B cell (primary cell): ENCODE measurements around the gene DHRS7B. TPM values are rescaled to one million over a fixed set of nuclear protein-coding genes. Genes with fewer than 3 reads are reported as not detected.

ENCODE experiments used
- ATAC-seq: fragments of 200-7000 bp; cut with Tn5 transposase; one replicate; pipeline ENCODE4 v1.10.0; 2021; ENCODE audit warnings: low read depth, mild to moderate bottlenecking, moderate number of reproducible peaks, moderate library complexity
- CTCF ChIA-PET: fragments of 350-600 bp; sonication (Branson Sonifier 250); formaldehyde crosslinking; loops from one replicate; lab custom pipeline; 2021; ENCODE audit warnings: antibody characterized with exemption, inconsistent platforms; lab: Charles Lee
- POLR2A ChIA-PET: fragments of 350-600 bp; sonication (Branson Sonifier 250); formaldehyde crosslinking; loops from one replicate; lab custom pipeline; 2021; ENCODE audit warnings: antibody characterized with exemption; lab: Charles Lee
- DNase-seq: peaks from one replicate; pipeline ENCODE4 v3.0.0; 2013
- H2AFZ ChIP-seq: 2 replicates; pipeline ENCODE4 v1.6.1; 2012; ENCODE audit warnings: mild to moderate bottlenecking, low read depth, low read length; ENCODE audit not compliant: insufficient read depth, poor library complexity, severe bottlenecking
- H3K27ac ChIP-seq, 2 donors: 1 replicate in 1 of 2; 2 replicates in 1 of 2; pipeline ENCODE4 v1.5.1; 2012 to 2013; ENCODE audit warnings: low read length in 2 of 2, mild to moderate bottlenecking in 2 of 2, moderate library complexity in 1 of 2
- H3K27me3 ChIP-seq, 4 experiments: fragments of 200-600 bp in 1 of 4; sonication (generic) in 1 of 4; replicated peaks in 1 of 4; 1 replicate in 2 of 4; 2 replicates in 2 of 4; pipeline versions ENCODE4 v1.6.1 to v1.7.0; 2013 to 2016; ENCODE audit warnings: low read length in 3 of 4, mild to moderate bottlenecking in 2 of 4, mixed read lengths in 1 of 4, moderate library complexity in 1 of 4; ENCODE audit not compliant: insufficient read depth in 4 of 4, control insufficient read depth in 3 of 4; ENCODE audit errors: control extremely low read depth in 1 of 4
- H3K36me3 ChIP-seq, 2 experiments: replicated peaks in 1 of 2; 1 replicate in 1 of 2; 2 replicates in 1 of 2; pipeline versions ENCODE4 v1.6.1 to v1.7.1; 2013; ENCODE audit warnings: low read length in 1 of 2; ENCODE audit not compliant: insufficient read depth in 2 of 2, control insufficient read depth in 1 of 2; ENCODE audit errors: control extremely low read depth in 1 of 2, extremely low read depth in 1 of 2
- H3K4me1 ChIP-seq, 2 donors: fragments of 200-600 bp in 1 of 2; sonication (generic) in 1 of 2; 1 replicate in 1 of 2; 2 replicates in 1 of 2; pipeline versions ENCODE4 v1.5.1 to v1.6.1; 2013 to 2017; ENCODE audit warnings: low read length in 2 of 2; ENCODE audit not compliant: control insufficient read depth in 2 of 2, insufficient read depth in 2 of 2
- H3K4me2 ChIP-seq: replicated peaks from 2 replicates; pipeline ENCODE3; 2012; ENCODE audit warnings: mild to moderate bottlenecking, low read depth, low read length; ENCODE audit not compliant: poor library complexity, severe bottlenecking
- H3K4me3 ChIP-seq, 5 experiments: fragments of 200-600 bp in 1 of 5; sonication (generic) in 1 of 5; 1 replicate in 3 of 5; 2 replicates in 2 of 5; pipeline versions ENCODE4 v1.5.1 to v1.7.0; 2011 to 2016; ENCODE audit warnings: low read length in 4 of 5, mild to moderate bottlenecking in 4 of 5, low read depth in 2 of 5, control low read depth in 1 of 5, moderate library complexity in 1 of 5; ENCODE audit not compliant: insufficient read depth in 1 of 5; ENCODE audit errors: control extremely low read depth in 1 of 5, extremely low read depth in 1 of 5
- H3K79me2 ChIP-seq: fragments of 200-600 bp; sonication (generic); one replicate; pipeline ENCODE4 v1.6.0; 2016; ENCODE audit warnings: low read length; ENCODE audit not compliant: control insufficient read depth, insufficient read depth
- H3K9ac ChIP-seq: fragments of 200-600 bp; sonication (generic); 2 replicates; pipeline ENCODE4 v1.6.1; 2017; ENCODE audit warnings: mild to moderate bottlenecking, low read length, moderate library complexity
- H3K9me3 ChIP-seq, 3 donors: one replicate each; pipeline versions ENCODE4 v1.6.1 to v1.7.1; 2013; ENCODE audit warnings: low read length in 2 of 3; ENCODE audit not compliant: control insufficient read depth in 2 of 3, insufficient read depth in 1 of 3; ENCODE audit errors: control extremely low read depth in 1 of 3
- H4K20me1 ChIP-seq: 2 replicates; pipeline ENCODE4 v1.6.0; 2012; ENCODE audit warnings: mild to moderate bottlenecking, low read length; ENCODE audit not compliant: insufficient read depth, control insufficient read depth, poor library complexity, severe bottlenecking
- H3K27ac Mint-ChIP-seq: one replicate; pipeline ENCODE4 v1.8.0; 2021; ENCODE audit warnings: mixed read lengths
- H3K27me3 Mint-ChIP-seq: one replicate; pipeline ENCODE4 v1.8.0; 2021; ENCODE audit warnings: mixed read lengths
- H3K4me1 Mint-ChIP-seq: one replicate; pipeline ENCODE4 v1.8.0; 2021; ENCODE audit warnings: mixed read lengths
- H3K4me3 Mint-ChIP-seq: one replicate; pipeline ENCODE4 v1.8.0; 2021; ENCODE audit warnings: mixed read lengths
- H3K9me3 Mint-ChIP-seq: one replicate; pipeline ENCODE4 v1.8.0; 2022; ENCODE audit warnings: mixed read lengths; ENCODE audit not compliant: insufficient read depth
- CTCF ChIP-seq: fragments of 200-600 bp; IDR thresholded peaks from one replicate; pipeline ENCODE4 v1.8.0; 2022; ENCODE audit warnings: antibody characterized with exemption, mild to moderate bottlenecking
- EZH2 ChIP-seq: IDR thresholded peaks from 2 replicates; pipeline ENCODE4 v1.6.1; 2012; ENCODE audit warnings: borderline replicate concordance, low read depth, mild to moderate bottlenecking, moderate library complexity, low read length; ENCODE audit not compliant: insufficient read depth, poor library complexity, severe bottlenecking
- WGBS: methylation state at CpG from one replicate; pipeline ENCODE4 v1.1.5; 2013; ENCODE audit warnings: missing lambda C conversion rate; ENCODE audit not compliant: insufficient coverage; 5-methylcytosine and 5-hydroxymethylcytosine counted together
- intact Hi-C: fragments of 100-400 bp; cut with micrococcal nuclease; formaldehyde crosslinking; loops from one replicate; pipeline ENCODE4 v1.10.0; 2022
- polyA plus RNA-seq: library from polyadenylated mRNA; depleted of rRNA; stranded (reverse); fragments of >200 nt; gene quantifications from 2 replicates; pipeline ENCODE4 v1.2.3, GENCODE V29; 2012
- total RNA-seq, 2 donors: library from RNA; stranded (reverse); fragments of 120-200 nt in 1 of 2; gene quantifications; 1 replicate in 1 of 2; 2 replicates in 1 of 2; pipeline versions ENCODE4 v1.2.3 to v1.2.4, GENCODE V29; 2013 to 2022

DHRS7B gene
- total and polyA plus RNA-seq, 2 donors (not counting 1 experiment from before 2014, with no cell fraction given), result 8.2 to 13.4 TPM

- peak overlapping the region; percentile 97 for H3K9ac ChIP-seq
- no peak for TF ChIP-seq CTCF
- TF ChIP-seq EZH2, result no peak
- Mint-ChIP-seq H3K9me3 (no peaks in the 10 kb centered on the region), H3K4me1 (peaks cover 52% of the 10 kb centered on the region), H3K27me3 (no peaks in the 10 kb centered on the region), H3K4me3 (peak overlapping the region; percentile 93), H3K27ac (no peak overlapping the region)
- POLR2A ChIA-PET, result no interaction called here
- CTCF ChIA-PET, result interaction anchor here (1.2 kb wide), 1 partner anchor 41 kb away, joined by 3 read pairs; the partner anchor contains the start of gene NATD1
- peaks cover 0 to 27% of the 10 kb centered on the region in 2 experiments for H3K36me3 ChIP-seq
- intact Hi-C loops, result no loop called here
- peaks cover 91% of the 10 kb centered on the region for H3K79me2 ChIP-seq
- H3K27ac ChIP-seq, result no peak overlapping the region
- ATAC-seq, result no peak
- H3K4me1 ChIP-seq, result peaks cover 31 to 37% of the 10 kb centered on the region in 2 donors
- H4K20me1 ChIP-seq, result peaks cover 68% of the 10 kb centered on the region
- H3K27me3 ChIP-seq, result no peaks in the 10 kb centered on the region
- 81% methylated on average over 5 of the region's 9 CpGs for WGBS
- peak overlapping the region; percentile 94 for H3K4me2 ChIP-seq
- no peaks in the 10 kb centered on the region for H3K9me3 ChIP-seq
- H2AFZ ChIP-seq, result no peak overlapping the region
- DNase-seq, result no peak
- no peak overlapping the region for H3K4me3 ChIP-seq
These were observed 85.2 kb downstream of the DHRS7B start for GRCh38 chr17:21211825-21212479.
